Neuronal stem cell (in vitro differentiated cells): ENCODE measurements around the gene SUB1.

Experiments used
- DNase-seq: peaks from one replicate; pipeline ENCODE4 v3.0.0-alpha.2; 2013; ENCODE audit warnings: low spot score
- H2AFZ ChIP-seq: one replicate; pipeline ENCODE4 v1.6.1; 2013; ENCODE audit warnings: mild to moderate bottlenecking, low read length, inconsistent platforms
- H2AK5ac ChIP-seq: 2 replicates; pipeline ENCODE4 v1.6.1; 2013; ENCODE audit warnings: low read depth, mild to moderate bottlenecking, inconsistent platforms, low read length, moderate library complexity, mixed read lengths
- H2BK120ac ChIP-seq: 2 replicates; pipeline ENCODE4 v1.6.1; 2013; ENCODE audit warnings: low read depth, mild to moderate bottlenecking, inconsistent platforms, low read length, moderate library complexity, mixed read lengths
- H2BK12ac ChIP-seq: one replicate; pipeline ENCODE4 v1.6.1; 2013; ENCODE audit warnings: low read length, inconsistent platforms
- H2BK15ac ChIP-seq: 2 replicates; pipeline ENCODE4 v1.6.1; 2013; ENCODE audit warnings: mild to moderate bottlenecking, low read length, inconsistent platforms, mixed read lengths
- H2BK5ac ChIP-seq: one replicate; pipeline ENCODE4 v1.6.1; 2013; ENCODE audit warnings: inconsistent platforms, mild to moderate bottlenecking, low read length, moderate library complexity
- H3K14ac ChIP-seq: one replicate; pipeline ENCODE4 v1.6.1; 2013; ENCODE audit warnings: low read length, inconsistent platforms
- H3K18ac ChIP-seq: 2 replicates; pipeline ENCODE4 v1.6.1; 2013; ENCODE audit warnings: low read length, inconsistent platforms
- H3K23ac ChIP-seq: 2 replicates; pipeline ENCODE4 v1.6.1; 2013; ENCODE audit warnings: low read depth, mild to moderate bottlenecking, mixed read lengths, low read length, inconsistent platforms; ENCODE audit not compliant: poor library complexity
- H3K27ac ChIP-seq: replicated peaks from 3 replicates; pipeline ENCODE4 v1.5.1; 2013; ENCODE audit warnings: low read length, inconsistent platforms
- H3K27me3 ChIP-seq, 3 experiments: 2 replicates each; pipeline ENCODE4 v1.6.1; 2013; ENCODE audit warnings: low read length in 3 of 3, mild to moderate bottlenecking in 2 of 3, inconsistent platforms in 1 of 3, low read depth in 1 of 3, mixed read lengths in 1 of 3, moderate library complexity in 1 of 3; ENCODE audit not compliant: control insufficient read depth in 3 of 3, insufficient read depth in 3 of 3
- H3K36me3 ChIP-seq, 2 donors: replicated peaks in 1 of 2; 2 replicates each; pipeline ENCODE4 v1.6.1; 2013; ENCODE audit warnings: low read length in 2 of 2; ENCODE audit not compliant: control insufficient read depth in 2 of 2, insufficient read depth in 2 of 2
- H3K4ac ChIP-seq: 2 replicates; pipeline ENCODE4 v1.6.1; 2013; ENCODE audit warnings: inconsistent platforms, mild to moderate bottlenecking, low read length, moderate library complexity
- H3K4me1 ChIP-seq, 2 donors: 1 replicate in 1 of 2; 2 replicates in 1 of 2; pipeline ENCODE4 v1.6.1; 2013; ENCODE audit warnings: low read length in 2 of 2, low read depth in 1 of 2; ENCODE audit not compliant: control insufficient read depth in 2 of 2, insufficient read depth in 1 of 2
- H3K4me2 ChIP-seq: one replicate; pipeline ENCODE4 v1.6.1; 2013; ENCODE audit warnings: mild to moderate bottlenecking, low read length, inconsistent platforms; ENCODE audit not compliant: insufficient read depth, poor library complexity, severe bottlenecking
- H3K4me3 ChIP-seq, 2 donors: 2 replicates each; pipeline ENCODE4 v1.5.1; 2013; ENCODE audit warnings: low read length in 2 of 2, mild to moderate bottlenecking in 2 of 2, inconsistent platforms in 1 of 2, moderate library complexity in 1 of 2
- H3K79me1 ChIP-seq: one replicate; pipeline ENCODE4 v1.6.1; 2013; ENCODE audit warnings: low read depth, mild to moderate bottlenecking, inconsistent platforms, low read length, moderate library complexity
- H3K9ac ChIP-seq: one replicate; pipeline ENCODE4 v1.6.1; 2013; ENCODE audit warnings: mild to moderate bottlenecking, low read depth, low read length, inconsistent platforms; ENCODE audit not compliant: poor library complexity
- H3K9me3 ChIP-seq, 2 donors: replicated peaks in 1 of 2; 2 replicates each; pipeline versions ENCODE3 to v1.6.1; 2013; ENCODE audit warnings: low read length in 2 of 2, mild to moderate bottlenecking in 2 of 2, inconsistent platforms in 1 of 2, low read depth in 1 of 2, mixed read lengths in 1 of 2, moderate library complexity in 1 of 2; ENCODE audit not compliant: control insufficient read depth in 2 of 2, insufficient read depth in 1 of 2
- H4K8ac ChIP-seq: one replicate; pipeline ENCODE4 v1.6.1; 2013; ENCODE audit warnings: low read depth, mild to moderate bottlenecking, inconsistent platforms, low read length, moderate library complexity
- H4K91ac ChIP-seq: one replicate; pipeline ENCODE4 v1.6.1; 2013; ENCODE audit warnings: low read length, low read depth, mild to moderate bottlenecking, inconsistent platforms; ENCODE audit not compliant: poor library complexity
- WGBS, 2 donors: extraction: QIAGEN DNeasy Blood & Tissue Kit; methylation state at CpG; one replicate each; pipeline ENCODE4 v1.1.7; 2013; ENCODE audit warnings: missing lambda C conversion rate in 2 of 2, mixed read lengths in 1 of 2; ENCODE audit not compliant: insufficient read length in 2 of 2, insufficient replicate concordance in 1 of 2; ENCODE audit errors: extremely low coverage in 2 of 2; 5-methylcytosine and 5-hydroxymethylcytosine counted together

SUB1 gene

DNA sequence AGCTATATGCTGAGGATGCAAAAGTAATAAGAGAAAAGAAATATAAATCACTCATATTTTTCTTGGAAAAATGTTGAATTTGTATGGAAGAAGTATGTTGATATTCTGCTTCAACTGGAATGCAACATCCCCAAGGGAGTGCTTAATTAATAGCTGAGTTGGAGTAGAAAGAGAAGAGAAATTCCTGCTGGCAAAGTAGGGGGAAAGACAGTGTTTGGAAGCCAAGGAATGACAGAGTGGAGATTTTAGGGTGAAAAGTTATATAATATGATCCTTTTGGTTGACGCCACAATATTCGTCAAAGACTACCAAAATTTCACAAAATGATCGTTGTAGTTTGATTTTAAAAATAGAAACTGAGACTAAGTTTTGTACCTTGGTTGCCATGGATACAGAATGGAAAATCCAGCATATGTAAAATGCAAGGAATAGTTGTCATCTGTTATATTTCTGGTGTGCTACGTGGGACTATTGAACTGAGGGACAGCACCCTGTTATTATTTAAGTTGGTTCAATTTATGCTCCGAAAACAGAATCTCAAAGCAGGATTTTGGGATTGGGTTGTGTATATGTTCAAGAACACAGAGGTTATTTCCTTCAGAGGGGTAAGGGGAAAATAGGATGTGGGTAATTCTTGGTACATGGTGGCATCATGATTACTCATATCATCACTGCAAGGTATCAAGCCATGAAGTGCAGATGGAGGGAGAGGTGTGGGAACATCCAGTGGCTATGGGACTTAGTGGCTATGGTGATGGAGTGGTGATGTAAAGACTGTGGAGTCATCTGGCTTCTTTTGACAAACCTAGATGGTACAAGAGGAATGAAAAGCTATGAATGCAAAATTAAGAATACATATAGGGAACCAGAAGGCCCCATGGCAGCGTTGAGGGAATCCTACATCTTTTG, 61.0 kb downstream of the SUB1 start:
- no peaks in the 10 kb centered on the region for H3K79me1 ChIP-seq
- no peak overlapping the region for H3K14ac ChIP-seq
- no peak overlapping the region for H2BK5ac ChIP-seq
- H3K18ac ChIP-seq = no peak overlapping the region
- no peak overlapping the region for H2BK12ac ChIP-seq
- DNase-seq = no peak
- H3K23ac ChIP-seq = no peak overlapping the region
- H2AK5ac ChIP-seq = no peak overlapping the region
- no peaks in the 10 kb centered on the region for H3K4me1 ChIP-seq
- no peak overlapping the region for H2BK15ac ChIP-seq
- no peaks in the 10 kb centered on the region for H3K9me3 ChIP-seq
- H3K4ac ChIP-seq = no peak overlapping the region
- H4K8ac ChIP-seq = no peak overlapping the region
- H3K4me3 ChIP-seq = no peak overlapping the region
- H3K36me3 ChIP-seq = no peaks in the 10 kb centered on the region
- no peak overlapping the region for H3K9ac ChIP-seq
- no peak overlapping the region for H2BK120ac ChIP-seq
- no peaks in the 10 kb centered on the region for H3K27me3 ChIP-seq
- H2AFZ ChIP-seq = no peak overlapping the region
- H4K91ac ChIP-seq = no peak overlapping the region
- no peak overlapping the region for H3K27ac ChIP-seq
- H3K4me2 ChIP-seq = no peak overlapping the region
- WGBS, 2 donors = no CpG with 5 or more reads among the region's 6 CpGs

GRCh38 chr5:32651088-32651487, 65.7 kb downstream of the SUB1 start:
- no peak overlapping the region for H4K91ac ChIP-seq
- H3K79me1 ChIP-seq = no peaks in the 10 kb centered on the region
- no peak overlapping the region for H4K8ac ChIP-seq
- no peak overlapping the region for H2BK5ac ChIP-seq
- no peak overlapping the region for H3K23ac ChIP-seq
- H2BK15ac ChIP-seq = no peak overlapping the region
- H3K14ac ChIP-seq = no peak overlapping the region
- no peak overlapping the region for H2BK12ac ChIP-seq
- no peak overlapping the region for H3K4me2 ChIP-seq
- no peak overlapping the region for H3K9ac ChIP-seq
- no peak overlapping the region for H3K4me3 ChIP-seq
- no peak overlapping the region for H3K4ac ChIP-seq
- no peak for DNase-seq
- H3K36me3 ChIP-seq = no peaks in the 10 kb centered on the region
- WGBS, 2 donors = no CpG with 5 or more reads among the region's 4 CpGs
- H3K9me3 ChIP-seq = no peaks in the 10 kb centered on the region
- H2AK5ac ChIP-seq = no peak overlapping the region
- H2AFZ ChIP-seq = no peak overlapping the region
- H3K18ac ChIP-seq = no peak overlapping the region
- no peaks in the 10 kb centered on the region for H3K27me3 ChIP-seq
- H3K27ac ChIP-seq = no peak overlapping the region
- no peaks in the 10 kb centered on the region for H3K4me1 ChIP-seq
- H2BK120ac ChIP-seq = no peak overlapping the region

GRCh38 chr5:32651638-32652037, 66.3 kb downstream of the SUB1 start:
- H2BK12ac ChIP-seq = no peak overlapping the region
- no peak overlapping the region for H2BK120ac ChIP-seq
- no peak overlapping the region for H3K18ac ChIP-seq
- no peak overlapping the region for H2AFZ ChIP-seq
- no peak overlapping the region for H2AK5ac ChIP-seq
- H4K91ac ChIP-seq = no peak overlapping the region
- WGBS, 2 donors = no CpG with 5 or more reads among the region's 5 CpGs
- H2BK5ac ChIP-seq = no peak overlapping the region
- H3K27me3 ChIP-seq = no peaks in the 10 kb centered on the region
- no peaks in the 10 kb centered on the region for H3K79me1 ChIP-seq
- H2BK15ac ChIP-seq = no peak overlapping the region
- H3K4ac ChIP-seq = no peak overlapping the region
- H3K36me3 ChIP-seq = no peaks in the 10 kb centered on the region
- H3K27ac ChIP-seq = no peak overlapping the region
- H3K4me1 ChIP-seq = no peaks in the 10 kb centered on the region
- no peak for DNase-seq
- H3K9ac ChIP-seq = no peak overlapping the region
- H3K23ac ChIP-seq = no peak overlapping the region
- no peak overlapping the region for H4K8ac ChIP-seq
- H3K4me3 ChIP-seq = no peak overlapping the region
- no peak overlapping the region for H3K14ac ChIP-seq
- H3K4me2 ChIP-seq = no peak overlapping the region
- no peaks in the 10 kb centered on the region for H3K9me3 ChIP-seq
